HG03521 (cell line): ENCODE data around the gene NPTN.
"Not testable (repeated sequence)": the region's sequence is repeated elsewhere in the genome, so short reads cannot be mapped to it uniquely, and the experiment has no call there.

Experiments used
- ATAC-seq: cut with Tn5 transposase; IDR thresholded peaks from one replicate; pipeline ENCODE4 v1.9.1; 2021; ENCODE audit warnings: mild to moderate bottlenecking, moderate library complexity; ENCODE audit not compliant: unreplicated experiment

Gene NPTN

GRCh38 chr15:73573037-73573436 lies 60.2 kb downstream of the NPTN start:
- ATAC-seq: no peak

GRCh38 chr15:73572296-73572695 lies 60.9 kb downstream of the NPTN start:
- ATAC-seq: no peak

GRCh38 chr15:73571346-73571745 lies 61.8 kb downstream of the NPTN start:
- ATAC-seq: no peak

- ATAC-seq: no peak
Measured at GRCh38 chr15:73570355-73571032, 62.7 kb downstream of the NPTN start.

GRCh38 chr15:73569361-73569760 lies 63.8 kb downstream of the NPTN start:
- ATAC-seq: no peak

- no peak for ATAC-seq
Measured at GRCh38 chr15:73568564-73569280, 64.5 kb downstream of the NPTN start.

GRCh38 chr15:73567020-73567419 lies 66.2 kb downstream of the NPTN start:
- ATAC-seq: no peak

GRCh38 chr15:73564255-73564654 lies 68.9 kb downstream of the NPTN start:
- ATAC-seq: no peak

GRCh38 chr15:73560501-73561117 lies 72.6 kb downstream of the NPTN start:
- no peak for ATAC-seq

- no peak for ATAC-seq
Measured at GRCh38 chr15:73558529-73558928, 74.7 kb downstream of the NPTN start.

- ATAC-seq: no peak
Measured at GRCh38 chr15:73555080-73555479, 78.1 kb downstream of the NPTN start.

GRCh38 chr15:73550190-73550589 lies 83.0 kb downstream of the NPTN start:
- no peak for ATAC-seq

- not testable (repeated sequence) for ATAC-seq
Measured at GRCh38 chr15:73548925-73549324, 84.3 kb downstream of the NPTN start.

- ATAC-seq: no peak
Measured at GRCh38 chr15:73541479-73541878, 91.7 kb downstream of the NPTN start.

GRCh38 chr15:73540161-73540560 lies 93.0 kb downstream of the NPTN start:
- no peak for ATAC-seq

- ATAC-seq: no peak
Measured at GRCh38 chr15:73539212-73540128, 93.7 kb downstream of the NPTN start.

- no peak for ATAC-seq
Measured at GRCh38 chr15:73538563-73539211, 94.5 kb downstream of the NPTN start.

GRCh38 chr15:73538123-73538522 lies 95.1 kb downstream of the NPTN start:
- ATAC-seq: no peak

GRCh38 chr15:73530649-73531048 lies 102.5 kb downstream of the NPTN start:
- ATAC-seq: no peak

GRCh38 chr15:73527598-73527997 lies 105.6 kb downstream of the NPTN start:
- no peak for ATAC-seq

GRCh38 chr15:73524919-73525318 lies 108.3 kb downstream of the NPTN start:
- ATAC-seq: no peak
